H1 (cell line): ENCODE data around the gene B9D2.

Experiments
- CBX5 ChIP-seq: fragments of 300-800, 300-1000 bp; sonication (generic); IDR thresholded peaks from 2 replicates; pipeline ENCODE4 v1.7.1; 2016; ENCODE audit warnings: antibody characterized with exemption, low read length, low read depth
- CTCF ChIP-seq, 3 experiments: IDR thresholded peaks; 1 replicate in 2 of 3; 2 replicates in 1 of 3; pipeline versions ENCODE4 v1.5.1 to v1.6.1; 2011; ENCODE audit warnings: low read length in 3 of 3, mild to moderate bottlenecking in 3 of 3, inconsistent platforms in 2 of 3, low read depth in 1 of 3, moderate library complexity in 1 of 3; ENCODE audit not compliant: insufficient read depth in 1 of 3; ENCODE audit errors: control extremely low read depth in 1 of 3
- EP300 ChIP-seq, 2 experiments: IDR thresholded peaks; 1 replicate in 1 of 2; 2 replicates in 1 of 2; pipeline ENCODE4 v1.6.1; 2011 to 2012; ENCODE audit warnings: low read depth in 2 of 2, low read length in 2 of 2, mild to moderate bottlenecking in 2 of 2, borderline replicate concordance in 1 of 2, inconsistent platforms in 1 of 2, moderate library complexity in 1 of 2
- EZH2 ChIP-seq: fragments of 200-600 bp; sonication (generic); IDR thresholded peaks from 2 replicates; pipeline ENCODE4 v1.7.1; 2012; ENCODE audit warnings: low read depth, mild to moderate bottlenecking, moderate library complexity, low read length, inconsistent platforms; ENCODE audit not compliant: severe bottlenecking
- JUND ChIP-seq: IDR thresholded peaks from 2 replicates; pipeline ENCODE4 v1.6.1; 2011; ENCODE audit warnings: mild to moderate bottlenecking, improper control_type of control experiment, low read length
- NRF1 ChIP-seq: IDR thresholded peaks from 2 replicates; pipeline ENCODE4 v1.6.1; 2011; ENCODE audit warnings: mild to moderate bottlenecking, low read depth, low read length, improper control_type of control experiment
- POLR2A ChIP-seq, 2 experiments: IDR thresholded peaks; 1 replicate in 1 of 2; 2 replicates in 1 of 2; pipeline ENCODE4 v1.6.1; 2011; ENCODE audit warnings: low read depth in 2 of 2, low read length in 2 of 2, mild to moderate bottlenecking in 2 of 2; ENCODE audit errors: control extremely low read depth in 1 of 2
- RAD21 ChIP-seq, 2 experiments: IDR thresholded peaks in 1 of 2; conservative IDR thresholded peaks in 1 of 2; 2 replicates each; pipeline ENCODE4 v1.6.1; 2011; ENCODE audit warnings: low read depth in 2 of 2, low read length in 2 of 2, improper control_type of control experiment in 1 of 2, inconsistent platforms in 1 of 2, mild to moderate bottlenecking in 1 of 2, moderate library complexity in 1 of 2
- YY1 ChIP-seq: IDR thresholded peaks from 2 replicates; pipeline ENCODE4 v1.6.1; 2011; ENCODE audit warnings: low read depth, mild to moderate bottlenecking, low read length
- ZNF274 ChIP-seq: IDR thresholded peaks from 2 replicates; pipeline ENCODE4 v1.7.0; 2012; ENCODE audit warnings: low read length, borderline replicate concordance; ENCODE audit errors: extremely low read depth

- no peak for TF ChIP-seq CTCF (IDR thresholded peaks at IDR 0.05; ENCODE audit: control extremely low read depth in 1 of 3, insufficient read depth in 1 of 3, low read depth in 1 of 3, low read length in 3 of 3)
- no peak for TF ChIP-seq ZNF274
- no peak for TF ChIP-seq POLR2A (IDR thresholded peaks at IDR 0.05; ENCODE audit: control extremely low read depth in 1 of 2, low read depth in 2 of 2, low read length in 2 of 2)
- TF ChIP-seq YY1, result no peak
- TF ChIP-seq RAD21 (IDR thresholded peaks at IDR 0.05 in 1 of 2, conservative IDR thresholded peaks at IDR 0.05 in 1 of 2; ENCODE audit: low read depth in 2 of 2, low read length in 2 of 2), result no peak
- no peak for TF ChIP-seq JUND
- TF ChIP-seq NRF1, result no peak
- no peak for TF ChIP-seq EZH2
- no peak for TF ChIP-seq EP300 (IDR thresholded peaks at IDR 0.05; ENCODE audit: borderline replicate concordance in 1 of 2, low read depth in 2 of 2, low read length in 2 of 2)
- TF ChIP-seq CBX5, result no peak
Measured at GRCh38 chr19:41320185-41320518, 43.8 kb downstream of the B9D2 start.
